ENCODE results near the gene GORASP1. TPM values are rescaled to one million over a fixed set of nuclear protein-coding genes. Genes with fewer than 3 reads are reported as not detected.
A peak's percentile ranks its signal among the peaks of the same experiment; 100 is the strongest.

Gene GORASP1
- total RNA-seq, 1 donor from 2014 or later, result 81.6 TPM

DNA sequence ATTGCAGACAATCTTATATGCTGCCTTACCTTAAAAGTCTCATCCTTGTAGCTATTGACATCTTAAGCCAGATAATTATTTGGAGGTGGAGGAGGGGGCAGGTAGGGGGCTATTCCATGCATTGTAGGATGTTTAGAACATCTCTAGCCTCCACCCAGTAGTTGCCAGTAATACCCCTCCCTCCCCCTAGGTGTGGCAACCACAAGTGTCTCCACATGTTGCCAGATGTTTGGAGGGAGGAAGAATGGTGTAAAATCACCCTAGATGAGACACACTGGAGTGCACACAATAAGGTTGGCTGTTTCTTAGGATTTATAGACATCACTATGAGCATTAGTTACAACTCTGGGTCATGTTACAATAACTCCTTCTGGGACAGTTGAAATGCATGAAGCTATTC is 27.4 kb downstream of the GORASP1 start:
- Histone ChIP-seq H3K27ac (no peak overlapping the region), H3K4me1 (no peaks in the 10 kb centered on the region), H3K36me3 (peaks cover 67% of the 10 kb centered on the region), H3K9me3 (no peaks in the 10 kb centered on the region), H3K4me3 (no peak overlapping the region), H3K27me3 (ENCODE audit: low read depth) (no peaks in the 10 kb centered on the region)
- intact Hi-C loops (cut with DNase I), result no loop called here
- ATAC-seq, result no peak
- TF ChIP-seq, protein P1, sequence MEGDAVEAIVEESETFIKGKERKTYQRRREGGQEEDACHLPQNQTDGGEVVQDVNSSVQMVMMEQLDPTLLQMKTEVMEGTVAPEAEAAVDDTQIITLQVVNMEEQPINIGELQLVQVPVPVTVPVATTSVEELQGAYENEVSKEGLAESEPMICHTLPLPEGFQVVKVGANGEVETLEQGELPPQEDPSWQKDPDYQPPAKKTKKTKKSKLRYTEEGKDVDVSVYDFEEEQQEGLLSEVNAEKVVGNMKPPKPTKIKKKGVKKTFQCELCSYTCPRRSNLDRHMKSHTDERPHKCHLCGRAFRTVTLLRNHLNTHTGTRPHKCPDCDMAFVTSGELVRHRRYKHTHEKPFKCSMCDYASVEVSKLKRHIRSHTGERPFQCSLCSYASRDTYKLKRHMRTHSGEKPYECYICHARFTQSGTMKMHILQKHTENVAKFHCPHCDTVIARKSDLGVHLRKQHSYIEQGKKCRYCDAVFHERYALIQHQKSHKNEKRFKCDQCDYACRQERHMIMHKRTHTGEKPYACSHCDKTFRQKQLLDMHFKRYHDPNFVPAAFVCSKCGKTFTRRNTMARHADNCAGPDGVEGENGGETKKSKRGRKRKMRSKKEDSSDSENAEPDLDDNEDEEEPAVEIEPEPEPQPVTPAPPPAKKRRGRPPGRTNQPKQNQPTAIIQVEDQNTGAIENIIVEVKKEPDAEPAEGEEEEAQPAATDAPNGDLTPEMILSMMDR (IDR thresholded peaks at IDR 0.05), result no peak
- DNase-seq, result no peak

DNA sequence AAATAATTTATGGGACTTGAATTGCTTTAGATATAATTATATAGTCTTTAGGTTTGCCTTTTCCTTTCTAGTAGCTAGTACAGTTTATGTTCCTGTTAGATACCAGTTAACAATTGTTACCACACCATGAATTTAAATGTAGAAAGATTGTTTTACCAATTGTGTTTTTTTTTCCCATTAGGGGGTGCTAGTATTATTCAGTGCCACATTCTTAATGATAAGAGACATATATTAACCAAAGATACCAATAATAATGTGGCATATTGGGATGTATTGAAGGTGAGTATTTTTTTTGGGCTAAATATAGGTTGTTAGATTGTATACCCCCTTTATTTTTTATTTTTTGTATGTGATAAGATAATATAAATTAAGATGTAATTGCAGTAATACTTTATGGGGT is 27.9 kb downstream of the GORASP1 start:
- no peak overlapping the region for H3K4me3 ChIP-seq
- H3K36me3 ChIP-seq, result peaks cover 67% of the 10 kb centered on the region
- intact Hi-C loops (cut with DNase I), result no loop called here
- TF ChIP-seq, protein P1 (IDR thresholded peaks at IDR 0.05), result no peak
- no peak overlapping the region for H3K27ac ChIP-seq
- ATAC-seq (no peak), DNase-seq (no peak)
- H3K4me1 ChIP-seq, result no peaks in the 10 kb centered on the region
- no peaks in the 10 kb centered on the region for H3K9me3 ChIP-seq
- H3K27me3 ChIP-seq (ENCODE audit: low read depth), result no peaks in the 10 kb centered on the region

DNA sequence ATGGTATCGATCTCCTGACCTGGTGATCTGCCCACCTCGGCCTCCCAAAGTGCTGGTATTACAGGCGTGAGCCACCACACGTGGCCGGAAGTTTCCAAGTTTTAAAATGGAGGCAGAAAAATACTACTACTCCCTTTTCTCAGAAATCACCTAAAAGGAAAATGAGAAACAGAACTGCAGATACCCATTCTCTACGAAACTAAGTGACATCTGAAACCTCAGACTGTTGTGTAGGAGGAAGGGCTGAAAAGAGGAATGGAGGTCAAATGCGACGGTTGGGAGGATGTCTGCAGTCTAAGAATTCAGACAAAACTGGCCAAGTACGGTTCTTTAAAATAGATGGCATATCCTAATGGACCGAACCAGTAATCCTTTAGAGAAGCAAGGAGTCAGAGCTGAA is 31.5 kb downstream of the GORASP1 start:
- Histone ChIP-seq H3K36me3 (peaks cover 83% of the 10 kb centered on the region), H3K27me3 (ENCODE audit: low read depth) (no peaks in the 10 kb centered on the region), H3K27ac (no peak overlapping the region), H3K4me1 (no peaks in the 10 kb centered on the region), H3K9me3 (no peaks in the 10 kb centered on the region), H3K4me3 (no peak overlapping the region)
- ATAC-seq (no peak), DNase-seq (no peak)
- TF ChIP-seq, protein P1 (IDR thresholded peaks at IDR 0.05), result no peak
- intact Hi-C loops (cut with DNase I), result no loop called here

DNA sequence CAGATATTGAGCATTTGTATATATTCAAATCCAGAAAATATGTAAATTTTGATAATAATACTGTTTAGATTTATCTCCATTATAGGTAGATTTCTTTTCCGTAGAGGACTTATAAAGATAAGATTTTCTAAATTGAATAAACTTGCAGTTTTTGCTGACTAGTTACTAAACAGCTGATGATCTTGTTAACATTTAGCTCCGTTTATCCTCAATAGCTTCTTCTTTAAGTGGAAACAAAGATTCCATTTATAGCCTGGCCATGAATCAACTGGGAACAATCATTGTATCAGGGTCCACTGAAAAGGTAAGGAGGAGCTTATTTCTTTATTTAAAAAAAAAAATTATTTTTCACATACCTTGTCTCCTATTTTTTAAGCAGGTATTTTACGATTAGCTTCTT is 38.9 kb downstream of the GORASP1 start:
- TF ChIP-seq, protein P1 (IDR thresholded peaks at IDR 0.05), result no peak
- no peak for ATAC-seq
- Histone ChIP-seq H3K4me3 (no peak overlapping the region), H3K27ac (no peak overlapping the region), H3K9me3 (no peaks in the 10 kb centered on the region), H3K36me3 (peaks cover 82% of the 10 kb centered on the region), H3K27me3 (ENCODE audit: low read depth) (no peaks in the 10 kb centered on the region), H3K4me1 (no peaks in the 10 kb centered on the region)
- intact Hi-C loops (cut with DNase I), result no loop called here
- no peak for DNase-seq

DNA sequence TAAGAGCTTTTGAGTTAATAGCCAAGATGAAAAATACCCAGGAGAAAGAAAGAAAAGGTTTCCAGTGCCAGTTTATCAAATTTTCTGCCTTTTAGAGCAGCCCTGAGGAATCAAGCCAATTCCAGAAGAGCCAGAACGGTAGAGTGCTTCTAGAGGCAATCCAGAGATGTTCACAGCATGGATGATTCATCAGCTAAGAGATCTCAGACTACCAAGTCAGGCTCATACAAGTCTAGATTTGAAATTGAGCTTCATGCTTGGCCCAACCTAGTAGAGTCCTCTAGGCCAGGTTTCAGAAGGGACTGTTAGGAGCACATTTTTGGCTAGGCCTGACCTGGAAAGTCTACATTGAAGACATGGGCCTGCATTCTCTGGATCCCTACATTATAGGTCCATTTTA is 40.1 kb downstream of the GORASP1 start:
- intact Hi-C loops (cut with DNase I), result no loop called here
- no peak for ATAC-seq
- H3K4me1 ChIP-seq, result no peaks in the 10 kb centered on the region
- TF ChIP-seq, protein P1 (IDR thresholded peaks at IDR 0.05), result no peak
- H3K27ac ChIP-seq, result no peak overlapping the region
- no peaks in the 10 kb centered on the region for H3K9me3 ChIP-seq
- H3K36me3 ChIP-seq, result peaks cover 78% of the 10 kb centered on the region
- H3K4me3 ChIP-seq, result no peak overlapping the region
- no peaks in the 10 kb centered on the region for H3K27me3 ChIP-seq (ENCODE audit: low read depth)
- DNase-seq, result no peak

DNA sequence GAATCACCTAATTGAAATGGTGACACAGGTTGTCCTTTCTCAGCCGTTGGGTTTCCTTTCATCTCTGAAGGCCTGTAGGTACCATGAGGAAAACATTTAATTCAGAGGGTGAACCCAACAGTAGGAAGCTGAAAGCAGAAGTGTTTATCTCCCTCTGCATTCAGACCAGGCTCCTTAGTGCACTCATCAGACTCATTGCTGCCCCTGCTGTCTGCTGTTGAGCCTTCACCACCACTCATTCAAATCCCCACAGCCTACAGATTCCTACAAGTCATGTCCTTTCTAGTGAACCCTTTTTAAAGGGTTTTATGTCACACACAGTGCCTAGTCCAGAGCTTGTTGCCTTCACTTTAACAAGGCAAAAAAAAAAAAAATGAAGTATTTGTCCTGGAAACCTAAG is 42.2 kb downstream of the GORASP1 start:
- DNase-seq, result no peak
- intact Hi-C loops (cut with DNase I), result no loop called here
- H3K9me3 ChIP-seq, result no peaks in the 10 kb centered on the region
- peaks cover 59% of the 10 kb centered on the region for H3K36me3 ChIP-seq
- H3K4me1 ChIP-seq, result no peaks in the 10 kb centered on the region
- H3K27ac ChIP-seq, result no peak overlapping the region
- ATAC-seq, result peak in 1 of 2 donors; percentile 61
- H3K27me3 ChIP-seq (ENCODE audit: low read depth), result no peaks in the 10 kb centered on the region
- TF ChIP-seq, protein P1 (IDR thresholded peaks at IDR 0.05), result peak; percentile 36
- H3K4me3 ChIP-seq, result no peak overlapping the region

Measured in lower lobe of right lung (tissue), 2 donors.